Femur (tissue), 1 donor: ENCODE data around the gene BCL2.
"Not testable (repeated sequence)": the region's sequence is repeated elsewhere in the genome, so short reads cannot be mapped to it uniquely, and the experiment has no call there.

Experiments used
- DNase-seq: peaks from one replicate; pipeline ENCODE4 v3.0.0-alpha.2; 2017

Gene BCL2

GRCh38 chr18:63319383-63320122 lies at the start of gene BCL2:
TSS of gene BCL2 (minus strand) at chr18:63319769.
- DNase-seq: peak; percentile 81

- DNase-seq: no peak
These were observed 49.0 kb upstream of the BCL2 start for GRCh38 chr18:63368611-63369010.

- peak; percentile 98 for DNase-seq
These were observed 47.7 kb upstream of the BCL2 start, which contains the start of gene KDSR for GRCh38 chr18:63367053-63367953. TSS of gene KDSR (minus strand) at chr18:63367206. CDS start at chr18:63367118, 88 bp downstream.

- peak; percentile 57 for DNase-seq
These were observed 46.9 kb upstream of the BCL2 start for GRCh38 chr18:63366213-63367052.

GRCh38 chr18:63365876-63366212 lies 46.3 kb upstream of the BCL2 start:
- DNase-seq: no peak

- no peak for DNase-seq
These were observed 44.4 kb upstream of the BCL2 start for GRCh38 chr18:63363951-63364350.

GRCh38 chr18:63363420-63363819 lies 43.9 kb upstream of the BCL2 start:
- not testable (repeated sequence) for DNase-seq

- no peak for DNase-seq
These were observed 36.8 kb upstream of the BCL2 start for GRCh38 chr18:63356272-63356896.

- no peak for DNase-seq
These were observed 30.7 kb upstream of the BCL2 start for GRCh38 chr18:63350230-63350629.

GRCh38 chr18:63348508-63349136 lies 29.1 kb upstream of the BCL2 start:
- no peak for DNase-seq

GRCh38 chr18:63346480-63347183 lies 27.1 kb upstream of the BCL2 start:
- no peak for DNase-seq

GRCh38 chr18:63346031-63346430 lies 26.5 kb upstream of the BCL2 start:
- peak; percentile 48 for DNase-seq

- DNase-seq: no peak
These were observed 25.3 kb upstream of the BCL2 start for GRCh38 chr18:63344918-63345317.

- no peak for DNase-seq
These were observed 24.7 kb upstream of the BCL2 start for GRCh38 chr18:63344263-63344662.

- DNase-seq: peak; percentile 59
These were observed 22.6 kb upstream of the BCL2 start for GRCh38 chr18:63342206-63342605.

GRCh38 chr18:63339920-63340484 lies 20.4 kb upstream of the BCL2 start:
- no peak for DNase-seq

GRCh38 chr18:63336366-63337099 lies 17.0 kb upstream of the BCL2 start:
- no peak for DNase-seq

- no peak for DNase-seq
These were observed 11.5 kb upstream of the BCL2 start for GRCh38 chr18:63331105-63331504.

GRCh38 chr18:63329431-63330145 lies 10.0 kb upstream of the BCL2 start:
- no peak for DNase-seq

- no peak for DNase-seq
These were observed 6.4 kb upstream of the BCL2 start for GRCh38 chr18:63326011-63326410.
